Keratinocyte (primary cell): ENCODE results near the gene DNAAF9. TPM values are rescaled to one million over a fixed set of nuclear protein-coding genes. Genes with fewer than 3 reads are reported as not detected.

Experiments
- DNase-seq: peaks from one replicate; pipeline ENCODE4 v3.0.0-alpha.2; 2011; ENCODE audit warnings: low read depth, missing footprints, low spot score
- FAIRE-seq: peaks from 2 replicates; lab custom pipeline; 2011; peaks lifted over from hg19 to GRCh38; lab: Jason Lieb, UNC
- H2AFZ ChIP-seq: 2 replicates; pipeline ENCODE4 v1.6.0; 2012; ENCODE audit warnings: low read length, control low read depth, inconsistent platforms; ENCODE audit not compliant: control insufficient read depth
- H3K27ac ChIP-seq: 2 replicates; pipeline ENCODE4 v1.5.1; 2011; ENCODE audit warnings: low read length; ENCODE audit not compliant: control insufficient read depth, insufficient read depth
- H3K27me3 ChIP-seq: 3 replicates; pipeline ENCODE4 v1.6.0; 2011; ENCODE audit warnings: low read length; ENCODE audit not compliant: control insufficient read depth, insufficient read depth; ENCODE audit errors: extremely low read depth
- H3K36me3 ChIP-seq, 2 experiments: 2 replicates in 1 of 2; 3 replicates in 1 of 2; pipeline ENCODE4 v1.5.1; 2011; ENCODE audit warnings: low read length in 2 of 2, mild to moderate bottlenecking in 1 of 2; ENCODE audit not compliant: control insufficient read depth in 2 of 2, insufficient read depth in 2 of 2; ENCODE audit errors: extremely low read depth in 1 of 2
- H3K4me1 ChIP-seq: 3 replicates; pipeline ENCODE4 v1.5.1; 2011; ENCODE audit warnings: low read length; ENCODE audit not compliant: control insufficient read depth, insufficient read depth; ENCODE audit errors: extremely low read depth
- H3K4me2 ChIP-seq: 3 replicates; pipeline ENCODE4 v1.6.0; 2011; ENCODE audit warnings: low read depth, low read length; ENCODE audit not compliant: control insufficient read depth, insufficient read depth; ENCODE audit errors: extremely low read depth
- H3K4me3 ChIP-seq, 3 experiments: fragments of 200-600 bp in 1 of 3; sonication (generic) in 1 of 3; 2 replicates in 2 of 3; 3 replicates in 1 of 3; pipeline ENCODE4 v1.5.1; 2011 to 2016; ENCODE audit warnings: low read length in 3 of 3, mild to moderate bottlenecking in 3 of 3, control low read depth in 2 of 3, inconsistent platforms in 1 of 3, low read depth in 1 of 3, mixed read lengths in 1 of 3, mixed run types in 1 of 3, moderate library complexity in 1 of 3; ENCODE audit not compliant: control insufficient read depth in 2 of 3, insufficient read depth in 2 of 3; ENCODE audit errors: extremely low read depth in 1 of 3
- H3K79me2 ChIP-seq: 2 replicates; pipeline ENCODE4 v1.6.0; 2012; ENCODE audit warnings: low read length; ENCODE audit not compliant: control insufficient read depth, insufficient read depth
- H3K9ac ChIP-seq: 3 replicates; pipeline ENCODE4 v1.6.0; 2011; ENCODE audit warnings: low read length; ENCODE audit not compliant: control insufficient read depth, insufficient read depth; ENCODE audit errors: extremely low read depth
- H3K9me1 ChIP-seq: 3 replicates; pipeline ENCODE4 v1.6.0; 2011; ENCODE audit warnings: low read length; ENCODE audit not compliant: control insufficient read depth, insufficient read depth; ENCODE audit errors: extremely low read depth
- H3K9me3 ChIP-seq: 2 replicates; pipeline ENCODE4 v1.5.1; 2012; ENCODE audit warnings: low read depth, low read length; ENCODE audit not compliant: control insufficient read depth
- H4K20me1 ChIP-seq: 3 replicates; pipeline ENCODE4 v1.6.0; 2011; ENCODE audit warnings: low read length; ENCODE audit not compliant: control insufficient read depth, insufficient read depth; ENCODE audit errors: extremely low read depth
- EZH2 ChIP-seq: IDR thresholded peaks from one replicate; pipeline ENCODE4 v1.6.1; 2012; ENCODE audit warnings: inconsistent platforms, mild to moderate bottlenecking, low read length, moderate library complexity
- dilution Hi-C: fragments of 300-500 bp; cut with MboI; formaldehyde crosslinking; loops from one replicate; pipeline ENCODE4 v1.7.0; 2020; ENCODE audit warnings: low sequenced_read_pairs; ENCODE audit not compliant: extremely low pct_ligation_motif_present
- polyA plus RNA-seq, 5 experiments: library from polyadenylated mRNA; depleted of rRNA in 3 of 5; stranded (reverse) in 3 of 5; stranded (forward) in 1 of 5; unstranded in 1 of 5; fragments of >200 nt; gene quantifications; 1 replicate in 1 of 5; 2 replicates in 3 of 5; 3 replicates in 1 of 5; pipeline versions ENCODE4 v1.2.1 to v1.2.3, GENCODE V29; 2011 to 2012; ENCODE audit warnings: missing spikeins in 2 of 5, low read depth in 1 of 5, low replicate concordance in 1 of 5
- TF ChIP-seq, protein P1 (sequence below), 3 experiments: IDR thresholded peaks in 1 of 3; conservative IDR thresholded peaks in 1 of 3; optimal IDR thresholded peaks in 1 of 3; 2 replicates in 2 of 3; 3 replicates in 1 of 3; pipeline versions ENCODE3 to v1.5.1; 2011; ENCODE audit warnings: low read length in 3 of 3, mild to moderate bottlenecking in 3 of 3, moderate library complexity in 2 of 3, control low read depth in 1 of 3, inconsistent platforms in 1 of 3; ENCODE audit not compliant: insufficient read depth in 2 of 3; ENCODE audit errors: extremely low read depth in 1 of 3

DNAAF9 gene
- polyA plus RNA-seq, 1 donor (not counting 4 experiments of a cell fraction or from before 2014, with no cell fraction given) = 9.2 TPM

DNA sequence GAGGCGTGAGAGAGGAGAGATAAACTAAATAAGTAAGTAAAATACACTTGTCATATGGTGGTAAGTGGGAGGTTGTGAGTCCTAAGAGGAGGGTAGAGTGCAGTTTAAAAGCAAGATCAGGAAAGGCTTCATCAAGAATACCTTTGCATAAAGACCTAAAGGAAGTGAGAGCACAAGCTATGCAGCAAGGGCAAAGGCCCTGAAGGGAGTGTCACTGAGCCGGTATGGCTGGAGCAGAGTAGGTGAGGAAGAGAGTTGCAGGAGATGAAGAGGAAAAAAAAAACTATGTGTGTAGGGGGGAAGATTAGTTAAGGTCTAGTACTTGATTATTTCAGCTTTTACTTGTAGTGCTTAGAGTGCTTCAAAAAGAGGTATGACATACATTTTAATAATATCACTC is 11.0 kb downstream of the DNAAF9 start:
- Histone ChIP-seq H3K9ac (no peak overlapping the region), H3K36me3 (peaks cover 0 to 3% of the 10 kb centered on the region in 2 experiments), H3K4me2 (no peak overlapping the region), H3K4me1 (no peaks in the 10 kb centered on the region), H3K79me2 (peaks cover 72% of the 10 kb centered on the region), H3K27ac (no peak overlapping the region), H3K9me1 (no peaks in the 10 kb centered on the region), H3K9me3 (no peaks in the 10 kb centered on the region), H3K4me3 (no peak overlapping the region), H2AFZ (no peak overlapping the region), H4K20me1 (peaks cover 3% of the 10 kb centered on the region), H3K27me3 (no peaks in the 10 kb centered on the region)
- dilution Hi-C loops = no loop called here
- FAIRE-seq (no peak), DNase-seq (no peak)
- TF ChIP-seq, protein P1, sequence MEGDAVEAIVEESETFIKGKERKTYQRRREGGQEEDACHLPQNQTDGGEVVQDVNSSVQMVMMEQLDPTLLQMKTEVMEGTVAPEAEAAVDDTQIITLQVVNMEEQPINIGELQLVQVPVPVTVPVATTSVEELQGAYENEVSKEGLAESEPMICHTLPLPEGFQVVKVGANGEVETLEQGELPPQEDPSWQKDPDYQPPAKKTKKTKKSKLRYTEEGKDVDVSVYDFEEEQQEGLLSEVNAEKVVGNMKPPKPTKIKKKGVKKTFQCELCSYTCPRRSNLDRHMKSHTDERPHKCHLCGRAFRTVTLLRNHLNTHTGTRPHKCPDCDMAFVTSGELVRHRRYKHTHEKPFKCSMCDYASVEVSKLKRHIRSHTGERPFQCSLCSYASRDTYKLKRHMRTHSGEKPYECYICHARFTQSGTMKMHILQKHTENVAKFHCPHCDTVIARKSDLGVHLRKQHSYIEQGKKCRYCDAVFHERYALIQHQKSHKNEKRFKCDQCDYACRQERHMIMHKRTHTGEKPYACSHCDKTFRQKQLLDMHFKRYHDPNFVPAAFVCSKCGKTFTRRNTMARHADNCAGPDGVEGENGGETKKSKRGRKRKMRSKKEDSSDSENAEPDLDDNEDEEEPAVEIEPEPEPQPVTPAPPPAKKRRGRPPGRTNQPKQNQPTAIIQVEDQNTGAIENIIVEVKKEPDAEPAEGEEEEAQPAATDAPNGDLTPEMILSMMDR (optimal IDR thresholded peaks at IDR 0.05 in 1 of 3, IDR thresholded peaks at IDR 0.05 in 1 of 3, conservative IDR thresholded peaks at IDR 0.05 in 1 of 3; ENCODE audit: extremely low read depth in 1 of 3, insufficient read depth in 2 of 3, low read length in 3 of 3) = no peak
- TF ChIP-seq EZH2 = no peak

GRCh38 chr20:3392756-3393155 is 14.7 kb downstream of the DNAAF9 start:
- dilution Hi-C loops = no loop called here
- no peak overlapping the region for H3K4me2 ChIP-seq
- FAIRE-seq = no peak

More at GRCh38 chr20:3392756-3393155, 14.7 kb downstream of the DNAAF9 start:
- no peaks in the 10 kb centered on the region for H3K27me3 ChIP-seq
- TF ChIP-seq, protein P1 (optimal IDR thresholded peaks at IDR 0.05 in 1 of 3, IDR thresholded peaks at IDR 0.05 in 1 of 3, conservative IDR thresholded peaks at IDR 0.05 in 1 of 3; ENCODE audit: extremely low read depth in 1 of 3, insufficient read depth in 2 of 3, low read length in 3 of 3) = no peak
- no peak for TF ChIP-seq EZH2
- no peaks in the 10 kb centered on the region for H3K9me3 ChIP-seq
- no peak overlapping the region for H3K4me3 ChIP-seq
- H3K9ac ChIP-seq = no peak overlapping the region
- H3K9me1 ChIP-seq = no peaks in the 10 kb centered on the region
- DNase-seq = no peak
- no peaks in the 10 kb centered on the region for H3K4me1 ChIP-seq
- peaks cover 66% of the 10 kb centered on the region for H3K79me2 ChIP-seq
- no peak overlapping the region for H3K27ac ChIP-seq
- peaks cover 3% of the 10 kb centered on the region for H4K20me1 ChIP-seq
- no peak overlapping the region for H2AFZ ChIP-seq
- H3K36me3 ChIP-seq = no peaks in the 10 kb centered on the region
